Nephron (organoid): ENCODE data around the gene CREB5.

Experiments
- H3K27ac Mint-ChIP-seq, 3 experiments: 2 replicates each; pipeline ENCODE4 v1.8.0; 2020; ENCODE audit warnings: mixed read lengths in 3 of 3, mild to moderate bottlenecking in 2 of 3, moderate library complexity in 1 of 3
- H3K27me3 Mint-ChIP-seq: 2 replicates; pipeline ENCODE4 v1.8.0; 2021; ENCODE audit warnings: low read depth, mild to moderate bottlenecking, moderate library complexity, mixed read lengths
- H3K36me3 Mint-ChIP-seq: 2 replicates; pipeline ENCODE4 v1.8.0; 2020; ENCODE audit warnings: low read depth, mixed read lengths
- H3K4me1 Mint-ChIP-seq: 2 replicates; pipeline ENCODE4 v1.8.0; 2020; ENCODE audit warnings: mixed read lengths
- H3K4me3 Mint-ChIP-seq, 3 experiments: 2 replicates each; pipeline ENCODE4 v1.8.0; 2020; ENCODE audit warnings: mild to moderate bottlenecking in 3 of 3, mixed read lengths in 3 of 3, moderate library complexity in 2 of 3
- H3K9me3 Mint-ChIP-seq: 2 replicates; pipeline ENCODE4 v1.8.0; 2020; ENCODE audit warnings: mixed read lengths
- TF ChIP-seq, protein P1 (sequence below), 3 experiments: fragments of 200-600 bp; sonication (generic); IDR thresholded peaks; one replicate each; pipeline ENCODE4 v1.5.0; 2021; ENCODE audit warnings: antibody characterized with exemption in 3 of 3; ENCODE audit not compliant: unreplicated experiment in 3 of 3

Gene CREB5

DNA sequence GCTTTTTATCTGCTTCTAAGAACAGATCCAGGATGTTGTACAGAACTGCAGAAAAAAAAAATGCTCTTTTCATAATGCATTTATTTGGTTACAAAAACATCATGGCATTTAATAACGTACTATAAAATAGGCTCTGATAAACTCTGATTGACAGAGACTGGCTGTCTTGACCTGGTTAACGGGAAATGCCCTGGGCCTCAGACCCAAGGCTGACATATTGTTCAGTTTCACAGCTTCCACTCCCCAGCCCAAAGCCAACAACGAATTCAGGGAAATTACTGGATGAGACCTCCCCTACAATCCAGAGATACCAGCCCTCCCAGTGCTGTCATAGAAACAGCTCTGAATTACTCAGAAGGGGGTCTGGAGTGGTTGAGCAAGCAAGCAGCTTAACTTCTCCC lies 260.1 kb downstream of the CREB5 start:
- H3K4me1 Mint-ChIP-seq = peaks cover 5% of the 10 kb centered on the region
- TF ChIP-seq, protein P1, sequence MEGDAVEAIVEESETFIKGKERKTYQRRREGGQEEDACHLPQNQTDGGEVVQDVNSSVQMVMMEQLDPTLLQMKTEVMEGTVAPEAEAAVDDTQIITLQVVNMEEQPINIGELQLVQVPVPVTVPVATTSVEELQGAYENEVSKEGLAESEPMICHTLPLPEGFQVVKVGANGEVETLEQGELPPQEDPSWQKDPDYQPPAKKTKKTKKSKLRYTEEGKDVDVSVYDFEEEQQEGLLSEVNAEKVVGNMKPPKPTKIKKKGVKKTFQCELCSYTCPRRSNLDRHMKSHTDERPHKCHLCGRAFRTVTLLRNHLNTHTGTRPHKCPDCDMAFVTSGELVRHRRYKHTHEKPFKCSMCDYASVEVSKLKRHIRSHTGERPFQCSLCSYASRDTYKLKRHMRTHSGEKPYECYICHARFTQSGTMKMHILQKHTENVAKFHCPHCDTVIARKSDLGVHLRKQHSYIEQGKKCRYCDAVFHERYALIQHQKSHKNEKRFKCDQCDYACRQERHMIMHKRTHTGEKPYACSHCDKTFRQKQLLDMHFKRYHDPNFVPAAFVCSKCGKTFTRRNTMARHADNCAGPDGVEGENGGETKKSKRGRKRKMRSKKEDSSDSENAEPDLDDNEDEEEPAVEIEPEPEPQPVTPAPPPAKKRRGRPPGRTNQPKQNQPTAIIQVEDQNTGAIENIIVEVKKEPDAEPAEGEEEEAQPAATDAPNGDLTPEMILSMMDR (IDR thresholded peaks at IDR 0.05; ENCODE audit: unreplicated experiment in 3 of 3) = no peak
- H3K36me3 Mint-ChIP-seq = no peaks in the 10 kb centered on the region
- H3K27ac Mint-ChIP-seq = no peak overlapping the region
- H3K4me3 Mint-ChIP-seq = no peak overlapping the region
- H3K9me3 Mint-ChIP-seq = no peaks in the 10 kb centered on the region
- no peaks in the 10 kb centered on the region for H3K27me3 Mint-ChIP-seq

DNA sequence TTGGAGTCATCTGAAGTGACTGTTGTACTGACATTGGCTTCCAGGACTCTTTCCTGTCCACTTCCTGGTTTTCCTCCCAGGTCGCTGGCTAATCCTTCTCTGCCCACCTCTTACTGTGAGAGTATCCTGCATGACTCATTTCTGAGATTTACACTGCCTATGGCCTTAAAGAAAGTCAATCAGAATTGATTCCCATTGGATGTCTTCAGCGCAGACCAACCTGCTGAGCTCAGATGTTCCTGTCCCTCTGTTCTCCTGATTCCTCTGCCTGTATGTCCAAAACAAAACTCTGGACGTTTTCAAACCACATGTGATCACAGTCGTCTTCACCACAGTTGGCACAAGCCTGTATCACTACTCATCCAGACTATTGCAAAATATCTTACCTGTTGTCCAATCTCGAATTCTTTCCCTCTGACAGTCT lies 262.1 kb downstream of the CREB5 start:
- Mint-ChIP-seq H3K36me3 (no peaks in the 10 kb centered on the region), H3K27me3 (no peaks in the 10 kb centered on the region), H3K9me3 (no peaks in the 10 kb centered on the region), H3K4me1 (peaks cover 5% of the 10 kb centered on the region), H3K4me3 (no peak overlapping the region), H3K27ac (peak overlapping the region in 1 of 3 experiments; percentile 37)
- TF ChIP-seq, protein P1 (IDR thresholded peaks at IDR 0.05; ENCODE audit: unreplicated experiment in 3 of 3) = no peak

DNA sequence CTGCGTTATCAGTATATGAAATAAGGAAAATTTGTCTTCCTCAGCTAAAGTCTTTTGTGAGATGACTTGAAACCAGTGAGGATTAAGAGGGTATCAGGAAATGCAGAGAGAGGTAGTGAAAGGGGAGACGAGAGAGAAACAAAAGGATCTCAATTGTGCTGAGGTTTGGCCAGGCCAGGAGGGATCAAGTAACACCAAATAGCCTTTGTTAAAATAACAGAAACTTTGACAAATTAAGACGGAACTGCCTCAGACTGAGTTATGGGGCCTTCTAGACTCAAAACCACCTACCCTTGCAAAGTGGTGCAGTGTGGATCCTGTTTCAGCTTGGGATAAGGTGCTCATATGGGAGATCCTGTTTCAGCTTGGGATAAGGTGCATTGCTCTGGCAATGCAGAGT lies 263.1 kb downstream of the CREB5 start:
- TF ChIP-seq, protein P1 (IDR thresholded peaks at IDR 0.05; ENCODE audit: unreplicated experiment in 3 of 3) = no peak

DNA sequence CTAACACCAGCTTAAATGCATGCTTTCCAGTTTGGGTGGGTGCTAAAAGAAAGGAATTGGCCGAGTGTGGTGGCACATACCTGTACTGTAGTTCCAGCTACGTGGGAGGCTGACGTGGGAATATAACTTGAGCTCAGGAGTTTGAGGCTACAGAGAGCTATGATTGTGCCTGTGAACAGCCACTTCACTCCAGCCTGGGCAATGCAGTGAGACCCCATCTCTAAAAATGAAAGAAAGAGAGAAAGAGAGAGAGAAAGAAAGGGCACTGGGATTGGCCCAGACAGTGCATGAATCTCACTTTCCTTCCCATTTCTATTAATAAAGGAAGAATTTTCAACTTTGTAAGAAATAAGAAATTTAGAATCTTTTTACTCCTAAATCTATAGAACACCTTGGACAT lies 265.4 kb downstream of the CREB5 start:
- Mint-ChIP-seq H3K36me3 (no peaks in the 10 kb centered on the region), H3K4me3 (no peak overlapping the region), H3K27ac (no peak overlapping the region), H3K9me3 (no peaks in the 10 kb centered on the region), H3K4me1 (peaks cover 8% of the 10 kb centered on the region), H3K27me3 (peaks cover 6% of the 10 kb centered on the region)
- TF ChIP-seq, protein P1 (IDR thresholded peaks at IDR 0.05; ENCODE audit: unreplicated experiment in 3 of 3) = no peak

More for the DNA sequence above, 263.1 kb downstream of the CREB5 start:
- Mint-ChIP-seq H3K4me3 (no peak overlapping the region), H3K36me3 (no peaks in the 10 kb centered on the region), H3K27me3 (peaks cover 3% of the 10 kb centered on the region), H3K4me1 (no peaks in the 10 kb centered on the region), H3K27ac (peak overlapping the region in 1 of 3 experiments; percentile 28), H3K9me3 (no peaks in the 10 kb centered on the region)

DNA sequence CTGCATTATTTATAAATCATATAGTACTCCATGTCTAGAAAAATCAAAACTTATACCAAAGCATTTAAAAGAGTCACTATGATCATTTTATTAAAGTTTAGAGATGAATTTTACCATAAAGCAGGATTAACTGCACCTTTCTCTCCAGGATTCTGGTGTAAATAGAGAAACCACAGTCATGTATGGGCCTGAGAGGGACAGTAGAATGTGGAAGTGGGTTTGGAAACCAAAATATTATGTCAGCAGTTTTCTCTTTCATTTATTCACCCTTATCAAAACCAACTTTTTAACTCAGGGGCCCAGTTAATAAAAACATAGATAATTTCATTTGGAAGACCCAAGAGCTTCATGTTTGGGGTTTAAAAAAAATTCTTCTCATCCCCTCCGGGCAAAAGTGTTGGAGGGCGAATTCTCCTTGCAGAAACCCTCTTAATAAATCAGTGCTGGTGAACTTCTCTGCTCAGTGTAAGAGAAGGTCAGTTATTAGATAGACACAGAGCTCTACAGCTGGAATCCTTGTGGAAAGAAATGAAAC lies 266.2 kb downstream of the CREB5 start:
- H3K27me3 Mint-ChIP-seq = peaks cover 12% of the 10 kb centered on the region
- H3K36me3 Mint-ChIP-seq = no peaks in the 10 kb centered on the region
- peaks cover 14% of the 10 kb centered on the region for H3K4me1 Mint-ChIP-seq
- no peak overlapping the region for H3K4me3 Mint-ChIP-seq
- H3K27ac Mint-ChIP-seq = peak overlapping the region in 2 of 3 experiments; percentile 24 to 42
- no peaks in the 10 kb centered on the region for H3K9me3 Mint-ChIP-seq
- TF ChIP-seq, protein P1 (IDR thresholded peaks at IDR 0.05; ENCODE audit: unreplicated experiment in 3 of 3) = no peak

DNA sequence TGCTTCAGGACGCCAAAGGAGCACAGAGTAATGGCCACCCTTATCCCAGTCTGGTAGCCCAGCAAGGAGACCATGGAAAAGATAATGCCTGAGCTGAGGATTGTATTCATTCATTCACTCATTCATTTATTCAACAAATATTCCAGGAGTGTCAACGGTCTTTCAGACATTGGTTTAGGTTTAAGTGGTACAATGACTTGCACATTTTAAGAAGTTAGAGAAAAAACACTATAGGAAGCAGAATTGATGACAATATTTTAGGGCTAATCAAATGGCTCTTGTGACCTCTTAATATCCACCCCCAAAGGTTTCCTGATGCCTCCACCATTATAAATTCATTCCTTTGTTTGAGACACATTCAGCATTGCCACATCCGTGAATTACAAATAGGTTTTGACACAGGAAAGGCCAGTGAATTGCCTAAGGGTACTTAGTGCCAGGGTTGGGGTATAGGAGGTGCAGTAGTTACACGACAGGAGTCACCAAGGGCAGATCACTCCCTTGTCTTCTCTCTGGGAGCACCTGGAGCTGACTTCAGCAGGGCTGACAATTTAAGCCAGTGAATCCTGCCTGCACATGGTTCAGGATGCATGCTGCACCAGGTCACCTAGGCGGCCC lies 269.5 kb downstream of the CREB5 start:
- no peaks in the 10 kb centered on the region for H3K9me3 Mint-ChIP-seq
- peaks cover 14% of the 10 kb centered on the region for H3K4me1 Mint-ChIP-seq
- H3K27ac Mint-ChIP-seq = peak overlapping the region in 1 of 3 experiments; percentile 53
- H3K36me3 Mint-ChIP-seq = no peaks in the 10 kb centered on the region
- peaks cover 12% of the 10 kb centered on the region for H3K27me3 Mint-ChIP-seq
- H3K4me3 Mint-ChIP-seq = no peak overlapping the region
- TF ChIP-seq, protein P1 (IDR thresholded peaks at IDR 0.05; ENCODE audit: unreplicated experiment in 3 of 3) = no peak
